ENCODE results near the gene FTO.

- TF ChIP-seq CTCF (IDR thresholded peaks at IDR 0.05; ENCODE audit: poor library complexity), result no peak
- TF ChIP-seq EZH2 (IDR thresholded peaks at IDR 0.05; ENCODE audit: borderline replicate concordance), result no peak
- no peak for TF ChIP-seq EZH2phosphoT487 (IDR thresholded peaks at IDR 0.05; ENCODE audit: low read depth, severe bottlenecking, unreplicated experiment)
Measured at GRCh38 chr16:53740933-53741531, 37.1 kb downstream of the FTO start.

All from hepatocyte (in vitro differentiated cells).